HCT116 (cell line): ENCODE data around the gene LIG1. TPM values are rescaled to one million over a fixed set of nuclear protein-coding genes. Genes with fewer than 3 reads are reported as not detected.

ENCODE experiments used
- ATAC-seq: fragments of 200-7000 bp; cut with Tn5 transposase; 2 replicates; pipeline ENCODE4 v1.9.1; 2020; ENCODE audit warnings: mild to moderate bottlenecking, moderate library complexity
- BruUV-seq: library from RNA; stranded (reverse); fragments of 400-500 nt; replicated peaks from 2 replicates; lab custom pipeline; 2021; lab: Mats Ljungman, UMichigan
- CTCF ChIA-PET: fragments of 300-600 bp; sonication (Branson Sonifier 250); formaldehyde crosslinking; loops from one replicate; lab custom pipeline; 2021; ENCODE audit warnings: antibody characterized with exemption; lab: Charles Lee
- POLR2A ChIA-PET: fragments of 300-600, 350-600 bp; sonication (Branson Sonifier 250); formaldehyde crosslinking; loops from one replicate; lab custom pipeline; 2021; ENCODE audit warnings: antibody characterized with exemption; lab: Charles Lee
- RAD21 ChIA-PET, 2 experiments: fragments of 300-600 bp; sonication (Branson Sonifier 250); formaldehyde crosslinking; loops; one replicate each; lab custom pipeline; 2023; ENCODE audit warnings: low total read pairs in 2 of 2; ENCODE audit not compliant: uncharacterized antibody in 2 of 2, unreplicated experiment in 2 of 2, low non-redundant PET in 1 of 2; lab: Charles Lee
- DNase-seq: peaks from one replicate; pipeline ENCODE4 v3.0.0-alpha.2; 2010; ENCODE audit warnings: low read depth, low spot score
- H2AFZ ChIP-seq: fragments of 200-600 bp; shearing (Covaris generic), sonication (generic); 2 replicates; pipeline ENCODE4 v1.6.1; 2017; ENCODE audit warnings: low read depth, mixed run types, mixed read lengths, antibody characterized with exemption, low read length; ENCODE audit not compliant: poor library complexity, severe bottlenecking
- H3K27ac ChIP-seq: 2 replicates; pipeline ENCODE4 v1.5.1; 2012; ENCODE audit warnings: low read depth, low read length
- H3K27me3 ChIP-seq: fragments of 200-600 bp; sonication (generic); 2 replicates; pipeline ENCODE4 v1.6.1; 2016; ENCODE audit warnings: mixed run types, low read length, mixed read lengths; ENCODE audit not compliant: insufficient read depth
- H3K36me3 ChIP-seq, 2 experiments: fragments of 200-500 bp in 1 of 2; fragments of 200-600 bp in 1 of 2; sonication (Bioruptor generic) in 1 of 2; sonication (generic) in 1 of 2; 2 replicates each; pipeline versions ENCODE4 v1.5.1 to v1.6.1; 2014 to 2016; ENCODE audit warnings: low read length in 2 of 2, inconsistent platforms in 1 of 2, mixed read lengths in 1 of 2, mixed run types in 1 of 2; ENCODE audit not compliant: insufficient read depth in 2 of 2, control insufficient read depth in 1 of 2
- H3K4me1 ChIP-seq, 2 experiments: fragments of 200-600 bp in 1 of 2; sonication (generic) in 1 of 2; 2 replicates each; pipeline versions ENCODE4 v1.5.1 to v1.6.1; 2012 to 2017; ENCODE audit warnings: low read length in 2 of 2, inconsistent platforms in 1 of 2, mild to moderate bottlenecking in 1 of 2, mixed read lengths in 1 of 2, mixed run types in 1 of 2, moderate library complexity in 1 of 2; ENCODE audit not compliant: insufficient read depth in 2 of 2, control insufficient read depth in 1 of 2
- H3K4me2 ChIP-seq: fragments of 200-600 bp; sonication (generic); 2 replicates; pipeline ENCODE4 v1.6.1; 2017; ENCODE audit warnings: mixed run types, low read length, mixed read lengths
- H3K4me3 ChIP-seq, 2 experiments: fragments of 200-600 bp in 1 of 2; sonication (generic) in 1 of 2; replicated peaks in 1 of 2; 2 replicates each; pipeline ENCODE4 v1.5.1; 2011 to 2016; ENCODE audit warnings: low read length in 2 of 2, control low read depth in 1 of 2, low read depth in 1 of 2, mild to moderate bottlenecking in 1 of 2, mixed read lengths in 1 of 2, mixed run types in 1 of 2
- H3K79me2 ChIP-seq: fragments of 200-600 bp; sonication (generic); 2 replicates; pipeline ENCODE4 v1.6.1; 2017; ENCODE audit warnings: mild to moderate bottlenecking, mixed run types, low read length, moderate library complexity, mixed read lengths; ENCODE audit not compliant: insufficient read depth
- H3K9ac ChIP-seq: fragments of 200-600 bp; sonication (generic); 2 replicates; pipeline ENCODE4 v1.6.1; 2016; ENCODE audit warnings: low read length, mixed read lengths
- H3K9me2 ChIP-seq: fragments of 200-600 bp; sonication (generic), shearing (Covaris generic); 2 replicates; pipeline ENCODE4 v1.6.1; 2017; ENCODE audit warnings: mixed run types, mild to moderate bottlenecking, moderate library complexity; ENCODE audit not compliant: insufficient read depth
- H3K9me3 ChIP-seq, 2 experiments: fragments of 200-500 bp in 1 of 2; fragments of 200-600 bp in 1 of 2; sonication (Bioruptor generic) in 1 of 2; sonication (generic) in 1 of 2; 2 replicates each; pipeline ENCODE4 v1.6.1; 2014 to 2017; ENCODE audit warnings: low read length in 2 of 2, mixed read lengths in 2 of 2, inconsistent platforms in 1 of 2, low read depth in 1 of 2, mild to moderate bottlenecking in 1 of 2, mixed run types in 1 of 2, moderate library complexity in 1 of 2; ENCODE audit not compliant: control insufficient read depth in 1 of 2, insufficient read depth in 1 of 2
- H4K20me1 ChIP-seq: fragments of 200-600 bp; sonication (generic), shearing (Covaris generic); 2 replicates; pipeline ENCODE4 v1.6.1; 2017; ENCODE audit warnings: mixed run types, mild to moderate bottlenecking, moderate library complexity; ENCODE audit not compliant: insufficient read depth
- CEBPB ChIP-seq: IDR thresholded peaks from 2 replicates; pipeline ENCODE4 v1.6.1; 2012; ENCODE audit warnings: low read depth
- FOSL1 ChIP-seq: IDR thresholded peaks from 2 replicates; pipeline ENCODE4 v1.6.1; 2012; ENCODE audit warnings: low read depth
- SIN3A ChIP-seq: IDR thresholded peaks from 2 replicates; pipeline ENCODE4 v1.6.1; 2012; ENCODE audit warnings: low read depth
- SP1 ChIP-seq: IDR thresholded peaks from 2 replicates; pipeline ENCODE4 v1.6.1; 2012; ENCODE audit warnings: low read depth
- TCF7L2 ChIP-seq: IDR thresholded peaks from 2 replicates; pipeline ENCODE4 v1.7.0; 2011; ENCODE audit warnings: borderline replicate concordance, inconsistent platforms; ENCODE audit not compliant: insufficient read depth, insufficient read length; ENCODE audit errors: extremely low read depth
- intact Hi-C: fragments of 100-400 bp; cut with micrococcal nuclease; formaldehyde crosslinking; loops from 2 replicates; pipeline ENCODE4 v1.10.0; 2022
- total RNA-seq: library from RNA; stranded (reverse); gene quantifications from one replicate; pipeline ENCODE4 v1.2.1, GENCODE V29; 2021; ENCODE audit not compliant: unreplicated experiment
- TF ChIP-seq, protein P1 (sequence below), 3 experiments: fragments of 200-600 bp in 1 of 3; sonication (generic) in 1 of 3; IDR thresholded peaks in 2 of 3; conservative IDR thresholded peaks in 1 of 3; 2 replicates each; pipeline ENCODE4 v1.5.1; 2012 to 2017; ENCODE audit warnings: low read depth in 2 of 3, low read length in 2 of 3, antibody characterized with exemption in 1 of 3, borderline replicate concordance in 1 of 3, control low read depth in 1 of 3, mild to moderate bottlenecking in 1 of 3, mixed read lengths in 1 of 3, mixed run types in 1 of 3, moderate library complexity in 1 of 3; ENCODE audit not compliant: insufficient read depth in 1 of 3
- TF ChIP-seq, protein P2 (sequence below): IDR thresholded peaks from 2 replicates; pipeline ENCODE4 v1.6.1; 2012; ENCODE audit warnings: low read depth

Gene LIG1
- total RNA-seq, 1 experiment from 2014 or later: 122 TPM

DNA sequence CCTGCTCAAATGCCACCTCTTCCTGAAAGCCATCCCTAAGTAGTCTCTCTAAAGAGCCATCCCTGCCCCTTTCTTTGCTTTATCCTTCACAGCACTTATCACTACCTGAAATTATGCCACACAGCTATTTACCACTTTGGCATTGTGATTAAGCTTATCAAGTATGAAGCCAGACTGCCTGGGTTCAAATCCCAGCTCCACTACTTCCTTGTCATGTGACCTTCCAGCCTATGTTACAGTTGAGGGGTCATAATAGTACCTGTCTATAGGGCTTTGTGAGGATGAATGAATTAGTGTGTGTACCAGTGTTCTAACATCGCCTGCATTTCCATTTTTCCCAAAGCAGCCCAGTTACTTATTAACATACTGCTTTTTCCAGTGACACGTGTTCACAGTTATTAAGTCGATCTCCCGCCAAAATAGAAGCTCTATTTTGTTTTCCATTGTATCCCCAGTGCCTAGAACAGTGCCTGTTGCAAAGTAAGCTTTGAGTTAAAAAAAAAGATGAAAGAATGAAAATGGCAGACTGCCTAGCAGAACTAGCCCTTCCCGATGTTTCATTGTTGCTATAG lies 33.2 kb upstream of the LIG1 start (continued):
- TF ChIP-seq, protein P1, sequence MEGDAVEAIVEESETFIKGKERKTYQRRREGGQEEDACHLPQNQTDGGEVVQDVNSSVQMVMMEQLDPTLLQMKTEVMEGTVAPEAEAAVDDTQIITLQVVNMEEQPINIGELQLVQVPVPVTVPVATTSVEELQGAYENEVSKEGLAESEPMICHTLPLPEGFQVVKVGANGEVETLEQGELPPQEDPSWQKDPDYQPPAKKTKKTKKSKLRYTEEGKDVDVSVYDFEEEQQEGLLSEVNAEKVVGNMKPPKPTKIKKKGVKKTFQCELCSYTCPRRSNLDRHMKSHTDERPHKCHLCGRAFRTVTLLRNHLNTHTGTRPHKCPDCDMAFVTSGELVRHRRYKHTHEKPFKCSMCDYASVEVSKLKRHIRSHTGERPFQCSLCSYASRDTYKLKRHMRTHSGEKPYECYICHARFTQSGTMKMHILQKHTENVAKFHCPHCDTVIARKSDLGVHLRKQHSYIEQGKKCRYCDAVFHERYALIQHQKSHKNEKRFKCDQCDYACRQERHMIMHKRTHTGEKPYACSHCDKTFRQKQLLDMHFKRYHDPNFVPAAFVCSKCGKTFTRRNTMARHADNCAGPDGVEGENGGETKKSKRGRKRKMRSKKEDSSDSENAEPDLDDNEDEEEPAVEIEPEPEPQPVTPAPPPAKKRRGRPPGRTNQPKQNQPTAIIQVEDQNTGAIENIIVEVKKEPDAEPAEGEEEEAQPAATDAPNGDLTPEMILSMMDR (IDR thresholded peaks at IDR 0.05 in 2 of 3, conservative IDR thresholded peaks at IDR 0.05 in 1 of 3; ENCODE audit: borderline replicate concordance in 1 of 3, insufficient read depth in 1 of 3, low read depth in 2 of 3, low read length in 2 of 3): no peak
- TF ChIP-seq, protein P2, sequence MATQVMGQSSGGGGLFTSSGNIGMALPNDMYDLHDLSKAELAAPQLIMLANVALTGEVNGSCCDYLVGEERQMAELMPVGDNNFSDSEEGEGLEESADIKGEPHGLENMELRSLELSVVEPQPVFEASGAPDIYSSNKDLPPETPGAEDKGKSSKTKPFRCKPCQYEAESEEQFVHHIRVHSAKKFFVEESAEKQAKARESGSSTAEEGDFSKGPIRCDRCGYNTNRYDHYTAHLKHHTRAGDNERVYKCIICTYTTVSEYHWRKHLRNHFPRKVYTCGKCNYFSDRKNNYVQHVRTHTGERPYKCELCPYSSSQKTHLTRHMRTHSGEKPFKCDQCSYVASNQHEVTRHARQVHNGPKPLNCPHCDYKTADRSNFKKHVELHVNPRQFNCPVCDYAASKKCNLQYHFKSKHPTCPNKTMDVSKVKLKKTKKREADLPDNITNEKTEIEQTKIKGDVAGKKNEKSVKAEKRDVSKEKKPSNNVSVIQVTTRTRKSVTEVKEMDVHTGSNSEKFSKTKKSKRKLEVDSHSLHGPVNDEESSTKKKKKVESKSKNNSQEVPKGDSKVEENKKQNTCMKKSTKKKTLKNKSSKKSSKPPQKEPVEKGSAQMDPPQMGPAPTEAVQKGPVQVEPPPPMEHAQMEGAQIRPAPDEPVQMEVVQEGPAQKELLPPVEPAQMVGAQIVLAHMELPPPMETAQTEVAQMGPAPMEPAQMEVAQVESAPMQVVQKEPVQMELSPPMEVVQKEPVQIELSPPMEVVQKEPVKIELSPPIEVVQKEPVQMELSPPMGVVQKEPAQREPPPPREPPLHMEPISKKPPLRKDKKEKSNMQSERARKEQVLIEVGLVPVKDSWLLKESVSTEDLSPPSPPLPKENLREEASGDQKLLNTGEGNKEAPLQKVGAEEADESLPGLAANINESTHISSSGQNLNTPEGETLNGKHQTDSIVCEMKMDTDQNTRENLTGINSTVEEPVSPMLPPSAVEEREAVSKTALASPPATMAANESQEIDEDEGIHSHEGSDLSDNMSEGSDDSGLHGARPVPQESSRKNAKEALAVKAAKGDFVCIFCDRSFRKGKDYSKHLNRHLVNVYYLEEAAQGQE: no peak
- TF ChIP-seq SP1 (peak; percentile 11; the same call in 1 of the 2 replicates), CEBPB (no peak)
- TF ChIP-seq, all 23 proteins: peak for 5

DNA sequence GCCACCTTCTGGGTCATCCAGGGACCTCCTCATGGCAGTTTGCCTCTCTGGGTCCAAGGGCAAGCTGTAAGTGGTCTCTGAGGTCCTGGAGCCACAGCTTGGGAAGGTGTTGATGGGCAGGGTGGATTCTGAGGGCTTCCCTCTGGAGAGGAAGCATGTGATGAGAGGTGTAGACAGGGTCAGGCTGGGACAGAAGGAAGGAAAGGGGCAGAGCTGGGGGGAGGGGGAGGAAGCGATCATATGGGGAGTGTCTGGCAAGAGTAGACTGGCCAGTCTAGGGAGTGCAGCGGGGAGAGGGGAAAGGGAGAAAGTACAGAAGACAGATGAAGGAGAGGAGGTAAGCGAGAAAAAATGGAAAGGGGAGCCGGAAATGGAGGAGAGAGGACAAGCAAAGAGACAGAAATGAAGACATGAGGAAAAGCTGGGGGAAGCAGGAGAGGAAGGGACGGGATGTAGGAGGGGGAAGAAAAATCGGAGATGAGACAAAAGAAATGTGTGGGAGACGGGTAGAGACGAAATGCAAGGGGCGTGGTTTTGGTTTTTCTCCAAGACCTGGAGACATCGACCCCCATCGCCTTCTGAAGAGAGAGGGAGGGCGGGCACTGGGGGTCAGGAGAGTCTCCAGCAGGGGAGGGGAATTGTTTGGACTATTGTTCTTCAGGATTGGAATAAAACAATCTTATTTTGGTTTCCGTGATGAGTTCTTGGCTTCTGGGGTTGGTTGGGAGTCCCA lies 27.0 kb upstream of the LIG1 start:
- no peaks in the 10 kb centered on the region for H3K79me2 ChIP-seq
- TF ChIP-seq TCF7L2 (no peak), FOSL1 (no peak), SIN3A (0 out of 2 replicates have a peak, but pooled peaks have one; percentile 25)
- ATAC-seq (no peak; the same call in 1 of the 2 replicates), DNase-seq (no peak)
- no peaks in the 10 kb centered on the region for H3K9me3 ChIP-seq
- intact Hi-C loops: no loop called here
- no peaks in the 10 kb centered on the region for H3K4me1 ChIP-seq
- no peaks in the 10 kb centered on the region for H3K36me3 ChIP-seq
- H3K27ac ChIP-seq: no peak overlapping the region
- H3K9me2 ChIP-seq: no peaks in the 10 kb centered on the region
- H3K9ac ChIP-seq: no peak overlapping the region
- ChIA-PET POLR2A (no interaction called here), CTCF (no interaction called here), RAD21 (no interaction called here)
- no peak overlapping the region for H3K4me2 ChIP-seq
- no peaks in the 10 kb centered on the region for H3K27me3 ChIP-seq
- BruUV-seq: no TSS peak
- no peaks in the 10 kb centered on the region for H4K20me1 ChIP-seq
- no peak overlapping the region for H2AFZ ChIP-seq
- no peak overlapping the region for H3K4me3 ChIP-seq
